ENCODE data around the gene E2F1. TPM values are rescaled to one million over a fixed set of nuclear protein-coding genes. Genes with fewer than 3 reads are reported as not detected.
"Not testable (repeated sequence)": the region's sequence is repeated elsewhere in the genome, so short reads cannot be mapped to it uniquely, and the experiment has no call there.

Gene E2F1
- total and polyA plus RNA-seq, 7 experiments from 2014 or later: 0.46 to 61.6 (median 1.5) TPM; not detected in 1

- peaks cover 0 to 4% (median 0%) of the 10 kb centered on the region in 11 donors for H3K9me3 Mint-ChIP-seq
Measured at GRCh38 chr20:33704197-33704924, 18.2 kb upstream of the E2F1 start.

GRCh38 chr20:33703498-33704137 is 17.4 kb upstream of the E2F1 start:
- DNase-seq: no peak
- ATAC-seq: no peak
- Mint-ChIP-seq H3K27ac (no peak overlapping the region), H3K27me3 (no peaks in the 10 kb centered on the region), H3K4me3 (no peak overlapping the region), H3K4me1 (peaks cover 0 to 2% (median 0%) of the 10 kb centered on the region in 7 donors), H3K36me3 (peaks cover 0 to 24% (median 8%) of the 10 kb centered on the region in 5 donors), H3K9me3 (peaks cover 0 to 4% (median 0%) of the 10 kb centered on the region in 11 donors)
- Histone ChIP-seq H3K4me3 (ENCODE audit: low read length) (no peak overlapping the region), H3K27me3 (ENCODE audit: control insufficient read depth in 2 of 2, insufficient read depth in 2 of 2, low read length in 2 of 2) (no peaks in the 10 kb centered on the region), H3K9me3 (ENCODE audit: control insufficient read depth in 2 of 3, low read length in 3 of 3) (no peaks in the 10 kb centered on the region), H3K4me1 (ENCODE audit: control insufficient read depth in 2 of 2, insufficient read depth in 2 of 2, low read length in 2 of 2) (no peaks in the 10 kb centered on the region), H3K27ac (ENCODE audit: low read depth, low read length) (no peak overlapping the region), H3K36me3 (ENCODE audit: control insufficient read depth in 2 of 3, insufficient read depth in 3 of 3, low read length in 3 of 3) (peaks cover 0 to 14% (median 0%) of the 10 kb centered on the region in 3 experiments)
- CTCF ChIA-PET: no interaction called here
- POLR2A ChIA-PET: no interaction called here
- intact Hi-C loops (cut with micrococcal nuclease): no loop called here

More at GRCh38 chr20:33704197-33704924, 18.2 kb upstream of the E2F1 start:
- Mint-ChIP-seq H3K27me3 (no peaks in the 10 kb centered on the region), H3K27ac (no peak overlapping the region), H3K36me3 (peaks cover 2 to 26% (median 8%) of the 10 kb centered on the region in 5 donors), H3K4me3 (no peak overlapping the region), H3K4me1 (peaks cover 0 to 5% (median 2%) of the 10 kb centered on the region in 7 donors)
- DNase-seq (no peak), ATAC-seq (no peak)
- Histone ChIP-seq H3K27ac (ENCODE audit: low read depth, low read length) (no peak overlapping the region), H3K4me3 (ENCODE audit: low read length) (no peak overlapping the region), H3K36me3 (ENCODE audit: control insufficient read depth in 2 of 3, insufficient read depth in 3 of 3, low read length in 3 of 3) (peaks cover 0 to 14% (median 0%) of the 10 kb centered on the region in 3 experiments), H3K27me3 (ENCODE audit: control insufficient read depth in 2 of 2, insufficient read depth in 2 of 2, low read length in 2 of 2) (no peaks in the 10 kb centered on the region), H3K4me1 (ENCODE audit: control insufficient read depth in 2 of 2, insufficient read depth in 2 of 2, low read length in 2 of 2) (no peaks in the 10 kb centered on the region), H3K9me3 (ENCODE audit: control insufficient read depth in 2 of 3, low read length in 3 of 3) (no peaks in the 10 kb centered on the region)
- intact Hi-C loops (cut with micrococcal nuclease): no loop called here
- ChIA-PET CTCF (no interaction called here), POLR2A (no interaction called here)

- ATAC-seq: no peak
- Mint-ChIP-seq H3K36me3 (peaks cover 0 to 24% (median 9%) of the 10 kb centered on the region in 5 donors), H3K27me3 (no peaks in the 10 kb centered on the region), H3K9me3 (peaks cover 0 to 4% (median 0%) of the 10 kb centered on the region in 11 donors), H3K4me3 (no peak overlapping the region), H3K4me1 (peaks cover 0 to 2% (median 0%) of the 10 kb centered on the region in 7 donors), H3K27ac (peak overlapping the region in 3 of 9 donors; percentile 25 to 74 (median 56))
- Histone ChIP-seq H3K27me3 (ENCODE audit: control insufficient read depth in 2 of 2, insufficient read depth in 2 of 2, low read length in 2 of 2) (no peaks in the 10 kb centered on the region), H3K36me3 (ENCODE audit: control insufficient read depth in 2 of 3, insufficient read depth in 3 of 3, low read length in 3 of 3) (peaks cover 0 to 12% (median 0%) of the 10 kb centered on the region in 3 experiments), H3K4me3 (ENCODE audit: low read length) (no peak overlapping the region), H3K9me3 (ENCODE audit: control insufficient read depth in 2 of 3, low read length in 3 of 3) (no peaks in the 10 kb centered on the region), H3K27ac (ENCODE audit: low read depth, low read length) (no peak overlapping the region), H3K4me1 (ENCODE audit: control insufficient read depth in 2 of 2, insufficient read depth in 2 of 2, low read length in 2 of 2) (no peaks in the 10 kb centered on the region)
- ChIA-PET POLR2A (no interaction called here), CTCF (no interaction called here)
- intact Hi-C loops (cut with micrococcal nuclease): no loop called here
- no peak for DNase-seq
Measured at GRCh38 chr20:33702861-33703260, 16.7 kb upstream of the E2F1 start.

- Histone ChIP-seq H3K27me3 (ENCODE audit: control insufficient read depth in 2 of 2, insufficient read depth in 2 of 2, low read length in 2 of 2) (no peaks in the 10 kb centered on the region), H3K36me3 (ENCODE audit: control insufficient read depth in 2 of 3, insufficient read depth in 3 of 3, low read length in 3 of 3) (peaks cover 0 to 1% (median 0%) of the 10 kb centered on the region in 3 experiments), H3K4me1 (ENCODE audit: control insufficient read depth in 2 of 2, insufficient read depth in 2 of 2, low read length in 2 of 2) (no peaks in the 10 kb centered on the region), H3K4me3 (ENCODE audit: low read length) (no peak overlapping the region), H3K27ac (ENCODE audit: low read depth, low read length) (no peak overlapping the region), H3K9me3 (ENCODE audit: control insufficient read depth in 2 of 3, low read length in 3 of 3) (no peaks in the 10 kb centered on the region)
- ChIA-PET CTCF (no interaction called here), POLR2A (no interaction called here)
- no peak overlapping the region for H3K4me3 Mint-ChIP-seq
- peaks cover 0 to 17% (median 4%) of the 10 kb centered on the region in 5 donors for H3K36me3 Mint-ChIP-seq
- no peaks in the 10 kb centered on the region for H3K27me3 Mint-ChIP-seq
- intact Hi-C loops (cut with micrococcal nuclease): no loop called here
- ATAC-seq: no peak
- H3K4me1 Mint-ChIP-seq: peaks cover 0 to 2% (median 0%) of the 10 kb centered on the region in 7 donors
- no peak overlapping the region for H3K27ac Mint-ChIP-seq
- no peak for DNase-seq
- H3K9me3 Mint-ChIP-seq: peaks cover 0 to 12% (median 0%) of the 10 kb centered on the region in 11 donors
Measured at GRCh38 chr20:33701629-33702450, 15.7 kb upstream of the E2F1 start.

DNA sequence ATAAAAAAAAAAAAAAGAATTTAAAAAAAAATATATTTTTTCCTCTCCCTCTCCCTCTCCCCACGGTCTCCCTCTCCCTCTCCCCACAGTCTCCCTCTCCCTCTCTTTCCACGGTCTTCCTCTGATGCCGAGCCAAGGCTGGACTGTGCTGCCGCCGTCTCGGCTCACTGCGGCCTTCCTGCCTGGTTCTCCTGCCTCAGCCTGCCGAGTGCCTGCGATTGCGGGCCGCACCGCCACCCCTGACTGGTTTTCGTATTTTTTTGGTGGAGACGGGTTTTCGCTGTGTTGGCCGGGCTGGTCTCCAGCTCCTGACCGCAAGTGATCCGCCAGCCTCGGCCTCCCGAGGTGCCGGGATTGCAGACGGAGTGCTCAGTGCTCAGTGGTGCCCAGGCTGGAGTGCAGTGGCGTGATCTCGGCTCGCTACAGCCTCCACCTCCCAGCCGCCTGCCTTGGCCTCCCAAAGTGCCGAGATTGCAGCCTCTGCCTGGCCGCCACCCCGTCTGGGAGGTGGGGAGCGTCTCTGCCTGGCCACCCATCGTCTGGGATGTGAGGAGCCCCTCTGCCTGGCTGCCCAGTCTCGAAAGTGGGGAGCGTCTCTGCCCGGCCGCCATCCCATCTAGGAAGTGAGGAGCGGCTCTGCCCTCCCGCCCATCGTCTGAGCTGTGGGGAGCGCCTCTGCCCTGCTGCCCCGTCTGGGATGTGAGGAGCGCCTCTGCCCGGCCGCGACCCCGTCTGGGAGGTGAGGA is 14.7 kb upstream of the E2F1 start:
- POLR2A ChIA-PET; DNase-seq; H3K36me3 ChIP-seq (ENCODE audit: control insufficient read depth in 2 of 3, insufficient read depth in 3 of 3, low read length in 3 of 3); H3K4me1 Mint-ChIP-seq; H3K4me3 ChIP-seq (ENCODE audit: low read length); H3K4me1 ChIP-seq (ENCODE audit: control insufficient read depth in 2 of 2, insufficient read depth in 2 of 2, low read length in 2 of 2); intact Hi-C loops (cut with micrococcal nuclease); H3K27ac ChIP-seq (ENCODE audit: low read depth, low read length); H3K27ac Mint-ChIP-seq; H3K27me3 Mint-ChIP-seq; ATAC-seq; H3K27me3 ChIP-seq (ENCODE audit: control insufficient read depth in 2 of 2, insufficient read depth in 2 of 2, low read length in 2 of 2); H3K4me3 Mint-ChIP-seq; H3K9me3 ChIP-seq (ENCODE audit: control insufficient read depth in 2 of 3, low read length in 3 of 3): not testable (repeated sequence)
- Mint-ChIP-seq H3K9me3 (peaks cover 0 to 14% (median 0%) of the 10 kb centered on the region in 11 donors), H3K36me3 (peaks cover 0 to 17% (median 4%) of the 10 kb centered on the region in 5 donors)
- CTCF ChIA-PET: interaction anchor here (0.9 kb wide), 1 partner anchor 55 kb away, joined by 3 read pairs; no protein-coding TSS in a partner anchor

DNA sequence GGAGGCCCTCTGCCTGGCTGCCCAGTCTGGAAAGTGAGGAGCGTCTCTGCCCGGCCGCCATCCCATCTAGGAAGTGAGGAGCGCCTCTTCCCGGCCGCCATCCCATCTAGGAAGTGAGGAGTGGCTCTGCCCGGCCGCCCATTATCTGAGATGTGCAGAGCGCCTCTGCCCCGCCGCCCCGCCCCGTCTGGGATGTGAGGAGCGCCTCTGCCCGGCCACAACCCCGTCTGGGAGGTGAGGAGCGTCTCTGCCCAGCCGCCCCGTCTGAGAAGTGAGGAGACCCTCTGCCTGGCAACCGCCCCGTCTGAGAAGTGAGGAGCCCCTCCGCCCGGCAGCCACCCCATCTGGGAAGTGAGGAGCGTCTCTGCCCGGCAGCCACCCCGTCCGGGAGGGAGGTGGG is 12.8 kb upstream of the E2F1 start:
- H3K27ac Mint-ChIP-seq; intact Hi-C loops (cut with micrococcal nuclease); POLR2A ChIA-PET; H3K4me1 ChIP-seq (ENCODE audit: control insufficient read depth in 2 of 2, insufficient read depth in 2 of 2, low read length in 2 of 2); H3K4me1 Mint-ChIP-seq; H3K9me3 ChIP-seq (ENCODE audit: control insufficient read depth in 2 of 3, low read length in 3 of 3); H3K27me3 Mint-ChIP-seq; H3K36me3 ChIP-seq (ENCODE audit: control insufficient read depth in 2 of 3, insufficient read depth in 3 of 3, low read length in 3 of 3); DNase-seq; CTCF ChIA-PET; ATAC-seq; H3K4me3 ChIP-seq (ENCODE audit: low read length); H3K27ac ChIP-seq (ENCODE audit: low read depth, low read length); H3K27me3 ChIP-seq (ENCODE audit: control insufficient read depth in 2 of 2, insufficient read depth in 2 of 2, low read length in 2 of 2); H3K4me3 Mint-ChIP-seq: not testable (repeated sequence)
- Mint-ChIP-seq H3K9me3 (peaks cover 0 to 14% (median 0%) of the 10 kb centered on the region in 11 donors), H3K36me3 (peaks cover 0 to 11% (median 0%) of the 10 kb centered on the region in 5 donors)
